ENCODE data around the gene STYXL2. TPM values are rescaled to one million over a fixed set of nuclear protein-coding genes. Genes with fewer than 3 reads are reported as not detected.

STYXL2 gene
- total RNA-seq, 1 experiment from 2014 or later, result not detected

- Mint-ChIP-seq H3K4me1 (ENCODE audit: insufficient read depth, unreplicated experiment) (peaks cover 21% of the 10 kb centered on the region), H3K9me3 (ENCODE audit: unreplicated experiment) (no peaks in the 10 kb centered on the region), H3K27ac (ENCODE audit: low read depth, unreplicated experiment) (no peak overlapping the region), H3K4me3 (ENCODE audit: unreplicated experiment) (no peak overlapping the region), H3K27me3 (ENCODE audit: insufficient read depth, unreplicated experiment) (no peaks in the 10 kb centered on the region), H3K36me3 (ENCODE audit: insufficient read depth, unreplicated experiment) (no peaks in the 10 kb centered on the region)
- ChIA-PET POLR2A (interaction anchor here (0.7 to 4.8 kb wide), 2 partner anchors 25 to 82 kb away, joined by 5 to 21 read pairs; partner anchors contain the start of gene POU2F1), CTCF (interaction anchor here (0.7 to 18.0 kb wide), 8 partner anchors 8 to 228 kb away, joined by 4 to 259 read pairs (median 7); no protein-coding TSS in a partner anchor)
- no TSS peak for BruUV-seq (replicated peaks)
- no peak for TF ChIP-seq CTCF (IDR thresholded peaks at IDR 0.05; ENCODE audit: unreplicated experiment)
- DNase-seq (ENCODE audit: unreplicated experiment), result no peak
- intact Hi-C loops (cut with micrococcal nuclease), result no loop called here
Measured at GRCh38 chr1:167137793-167138510, 44.1 kb downstream of the STYXL2 start.

GRCh38 chr1:167138703-167139102, 44.8 kb downstream of the STYXL2 start:
- Mint-ChIP-seq H3K27ac (ENCODE audit: low read depth, unreplicated experiment) (no peak overlapping the region), H3K36me3 (ENCODE audit: insufficient read depth, unreplicated experiment) (no peaks in the 10 kb centered on the region), H3K9me3 (ENCODE audit: unreplicated experiment) (no peaks in the 10 kb centered on the region), H3K27me3 (ENCODE audit: insufficient read depth, unreplicated experiment) (no peaks in the 10 kb centered on the region), H3K4me1 (ENCODE audit: insufficient read depth, unreplicated experiment) (peaks cover 21% of the 10 kb centered on the region), H3K4me3 (ENCODE audit: unreplicated experiment) (no peak overlapping the region)
- intact Hi-C loops (cut with micrococcal nuclease), result no loop called here
- DNase-seq (ENCODE audit: unreplicated experiment), result no peak
- TF ChIP-seq CTCF (IDR thresholded peaks at IDR 0.05; ENCODE audit: unreplicated experiment), result no peak
- BruUV-seq (replicated peaks), result no TSS peak
- ChIA-PET POLR2A (interaction anchor here (0.6 to 4.8 kb wide), 2 partner anchors 8 to 82 kb away, joined by 3 to 21 read pairs; partner anchors contain the start of gene POU2F1), CTCF (interaction anchor here (0.6 to 18.0 kb wide), 6 partner anchors 8 to 943 kb away, joined by 3 to 259 read pairs (median 6); no protein-coding TSS in a partner anchor)

GRCh38 chr1:167141963-167142362, 48.1 kb downstream of the STYXL2 start:
- POLR2A ChIA-PET, result no interaction called here
- peaks cover under 1% of the 10 kb centered on the region for H3K9me3 Mint-ChIP-seq (ENCODE audit: unreplicated experiment)
- no peak overlapping the region for H3K4me3 Mint-ChIP-seq (ENCODE audit: unreplicated experiment)
- DNase-seq (ENCODE audit: unreplicated experiment), result no peak
- H3K36me3 Mint-ChIP-seq (ENCODE audit: insufficient read depth, unreplicated experiment), result no peaks in the 10 kb centered on the region
- intact Hi-C loops (cut with micrococcal nuclease), result no loop called here
- no peak overlapping the region for H3K27ac Mint-ChIP-seq (ENCODE audit: low read depth, unreplicated experiment)
- H3K4me1 Mint-ChIP-seq (ENCODE audit: insufficient read depth, unreplicated experiment), result peaks cover 6% of the 10 kb centered on the region
- no peak for TF ChIP-seq CTCF (IDR thresholded peaks at IDR 0.05; ENCODE audit: unreplicated experiment)
- no TSS peak for BruUV-seq (replicated peaks)
- CTCF ChIA-PET, result interaction anchor here (0.6 kb wide), 1 partner anchor 15 kb away, joined by 4 read pairs; no protein-coding TSS in a partner anchor
- H3K27me3 Mint-ChIP-seq (ENCODE audit: insufficient read depth, unreplicated experiment), result no peaks in the 10 kb centered on the region

Other genes starting within 250 kb of the STYXL2 start
- 14.7 and 15.9 TPM in 2 replicates for gene TADA1, start 217.8 kb upstream of the STYXL2 start, total RNA-seq (2022)
- 0.42 TPM in 2 replicates for gene ILDR2, start 118.5 kb upstream of the STYXL2 start, total RNA-seq (2022)
- gene MAEL, start 104.8 kb upstream of the STYXL2 start, total RNA-seq (2022), result not detected in 2 replicates
- not detected in 2 replicates for gene GPA33, start 3.7 kb upstream of the STYXL2 start, total RNA-seq (2022)
- 11.6 and 16.7 TPM in 2 replicates for gene POU2F1, start 126.8 kb downstream of the STYXL2 start, total RNA-seq (2022)